SK-MEL-5 (cell line): ENCODE data around the gene RTN3. TPM values are rescaled to one million over a fixed set of nuclear protein-coding genes. Genes with fewer than 3 reads are reported as not detected.
"Not testable (repeated sequence)": the region's sequence is repeated elsewhere in the genome, so short reads cannot be mapped to it uniquely, and the experiment has no call there.

Experiments used
- DNase-seq: peaks from one replicate; pipeline ENCODE4 v3.0.0-alpha.2; 2016; ENCODE audit warnings: low read depth, low spot score
- in situ Hi-C: cut with HindIII; loops from 2 replicates; pipeline ENCODE4 v1.10.0; 2016; ENCODE audit warnings: low sequenced_read_pairs, high pct_unique_total_duplicates, low pct_unique_long_range_greater_than_20kb
- total RNA-seq: library from RNA; depleted of rRNA; stranded (reverse); fragments of >200 nt; shearing (Covaris generic); gene quantifications from 2 replicates; pipeline ENCODE4 v1.2.3, GENCODE V29; 2014

RTN3 gene
- total RNA-seq, 1 experiment from 2014 or later = 36.4 TPM

GRCh38 chr11:63672156-63672463 lies 9.2 kb upstream of the RTN3 start:
- in situ Hi-C loops = no loop called here
- no peak for DNase-seq

GRCh38 chr11:63672936-63673539 lies 8.3 kb upstream of the RTN3 start:
- in situ Hi-C loops = no loop called here
- no peak for DNase-seq

- in situ Hi-C loops = no loop called here
- no peak for DNase-seq
Measured at GRCh38 chr11:63673579-63673978, 7.7 kb upstream of the RTN3 start.

- in situ Hi-C loops = no loop called here
- DNase-seq = no peak
Measured at GRCh38 chr11:63680834-63681320, 423 bp upstream of the RTN3 start.

- in situ Hi-C loops = no loop called here
- DNase-seq = peak; percentile 19
Measured at GRCh38 chr11:63682066-63683021, 1.0 kb downstream of the RTN3 start.

GRCh38 chr11:63683133-63683991 lies 2.1 kb downstream of the RTN3 start:
- in situ Hi-C loops = no loop called here
- no peak for DNase-seq

- in situ Hi-C loops, DNase-seq: not testable (repeated sequence)
Measured at GRCh38 chr11:63685158-63685721, 3.9 kb downstream of the RTN3 start.

- in situ Hi-C loops = no loop called here
- no peak for DNase-seq
Measured at GRCh38 chr11:63686926-63687325, 5.6 kb downstream of the RTN3 start.

- in situ Hi-C loops = no loop called here
- no peak for DNase-seq
Measured at GRCh38 chr11:63687845-63688244, 6.5 kb downstream of the RTN3 start.

GRCh38 chr11:63694596-63694995 lies 13.3 kb downstream of the RTN3 start:
- in situ Hi-C loops = no loop called here
- DNase-seq = no peak

- no peak for DNase-seq
- in situ Hi-C loops = no loop called here
Measured at GRCh38 chr11:63698976-63699733, 17.9 kb downstream of the RTN3 start.

GRCh38 chr11:63699896-63700295 lies 18.6 kb downstream of the RTN3 start:
- DNase-seq = no peak
- in situ Hi-C loops = no loop called here

GRCh38 chr11:63705526-63705925 lies 24.2 kb downstream of the RTN3 start:
- no peak for DNase-seq
- in situ Hi-C loops = no loop called here

- in situ Hi-C loops = no loop called here
Measured at GRCh38 chr11:63708764-63709163, 27.5 kb downstream of the RTN3 start.

GRCh38 chr11:63709336-63709884 lies 28.1 kb downstream of the RTN3 start:
- DNase-seq = no peak
- in situ Hi-C loops = no loop called here

More at GRCh38 chr11:63708764-63709163, 27.5 kb downstream of the RTN3 start:
- no peak for DNase-seq

- in situ Hi-C loops = no loop called here
- no peak for DNase-seq
Measured at GRCh38 chr11:63710476-63711217, 29.3 kb downstream of the RTN3 start.
